ENCODE measurements around the gene PTGR2.
A peak's percentile ranks its signal among the peaks of the same experiment; 100 is the strongest.

Gene PTGR2

GRCh38 chr14:73851567-73852382 is at the start of gene PTGR2:
PTGR2 (plus strand) TSS chr14:73851831; CDS start chr14:73858863, 7,032 bp downstream.
- H3K4me3 Mint-ChIP-seq: peak within 1 kb of the TSS; percentile 90
- peaks cover 20% of the 10 kb centered on the region for H3K4me1 Mint-ChIP-seq
- H3K9me3 Mint-ChIP-seq: no peaks in the 10 kb centered on the region
- H3K27ac Mint-ChIP-seq (ENCODE audit: low read depth): peak within 1 kb of the TSS; percentile 95
- no peaks in the 10 kb centered on the region for H3K27me3 Mint-ChIP-seq
- peaks cover 15% of the 10 kb centered on the region for H3K36me3 Mint-ChIP-seq (ENCODE audit: insufficient read depth)
- DNase-seq (ENCODE audit: low spot score in 2 of 2): peak; percentile 76 to 85
- ATAC-seq (replicated peaks; ENCODE audit: extremely low read depth, poor library complexity, severe bottlenecking): peak; percentile 93

GRCh38 chr14:73802431-73803188 is 49.0 kb upstream of the PTGR2 start:
- no peaks in the 10 kb centered on the region for H3K27me3 Mint-ChIP-seq
- no peaks in the 10 kb centered on the region for H3K9me3 Mint-ChIP-seq
- ATAC-seq (replicated peaks; ENCODE audit: extremely low read depth, poor library complexity, severe bottlenecking): no peak
- no peaks in the 10 kb centered on the region for H3K36me3 Mint-ChIP-seq (ENCODE audit: insufficient read depth)
- H3K27ac Mint-ChIP-seq (ENCODE audit: low read depth): no peak overlapping the region
- no peak overlapping the region for H3K4me3 Mint-ChIP-seq
- H3K4me1 Mint-ChIP-seq: no peaks in the 10 kb centered on the region
- no peak for DNase-seq (ENCODE audit: low spot score in 2 of 2)

- Mint-ChIP-seq H3K4me1 (no peaks in the 10 kb centered on the region), H3K27me3 (no peaks in the 10 kb centered on the region)
- DNase-seq (ENCODE audit: low spot score in 2 of 2): no peak
Measured at GRCh38 chr14:73804636-73805035, 47.0 kb upstream of the PTGR2 start.

GRCh38 chr14:73807457-73807856 is 44.2 kb upstream of the PTGR2 start:
- H3K27ac Mint-ChIP-seq (ENCODE audit: low read depth): no peak overlapping the region
- no peaks in the 10 kb centered on the region for H3K9me3 Mint-ChIP-seq
- H3K27me3 Mint-ChIP-seq: peaks cover 18% of the 10 kb centered on the region
- H3K36me3 Mint-ChIP-seq (ENCODE audit: insufficient read depth): no peaks in the 10 kb centered on the region
- DNase-seq (ENCODE audit: low spot score in 2 of 2) (no peak), ATAC-seq (replicated peaks; ENCODE audit: extremely low read depth, poor library complexity, severe bottlenecking) (no peak)
- no peak overlapping the region for H3K4me3 Mint-ChIP-seq
- peaks cover 4% of the 10 kb centered on the region for H3K4me1 Mint-ChIP-seq

More at GRCh38 chr14:73804636-73805035, 47.0 kb upstream of the PTGR2 start:
- no peak overlapping the region for H3K27ac Mint-ChIP-seq (ENCODE audit: low read depth)
- no peak for ATAC-seq (replicated peaks; ENCODE audit: extremely low read depth, poor library complexity, severe bottlenecking)
- H3K9me3 Mint-ChIP-seq: no peaks in the 10 kb centered on the region
- no peak overlapping the region for H3K4me3 Mint-ChIP-seq
- no peaks in the 10 kb centered on the region for H3K36me3 Mint-ChIP-seq (ENCODE audit: insufficient read depth)

GRCh38 chr14:73809391-73809790 is 42.2 kb upstream of the PTGR2 start:
- Mint-ChIP-seq H3K36me3 (ENCODE audit: insufficient read depth) (no peaks in the 10 kb centered on the region), H3K4me1 (peaks cover 9% of the 10 kb centered on the region), H3K4me3 (no peak overlapping the region), H3K27me3 (peaks cover 18% of the 10 kb centered on the region), H3K9me3 (no peaks in the 10 kb centered on the region), H3K27ac (ENCODE audit: low read depth) (no peak overlapping the region)
- ATAC-seq (replicated peaks; ENCODE audit: extremely low read depth, poor library complexity, severe bottlenecking) (no peak), DNase-seq (ENCODE audit: low spot score in 2 of 2) (no peak)

GRCh38 chr14:73810478-73811163 is 41.0 kb upstream of the PTGR2 start:
- DNase-seq (ENCODE audit: low spot score in 2 of 2) (no peak), ATAC-seq (replicated peaks; ENCODE audit: extremely low read depth, poor library complexity, severe bottlenecking) (no peak)
- peaks cover 9% of the 10 kb centered on the region for H3K4me1 Mint-ChIP-seq
- H3K4me3 Mint-ChIP-seq: no peak overlapping the region
- H3K27me3 Mint-ChIP-seq: peaks cover 18% of the 10 kb centered on the region
- no peak overlapping the region for H3K27ac Mint-ChIP-seq (ENCODE audit: low read depth)
- no peaks in the 10 kb centered on the region for H3K36me3 Mint-ChIP-seq (ENCODE audit: insufficient read depth)
- no peaks in the 10 kb centered on the region for H3K9me3 Mint-ChIP-seq

GRCh38 chr14:73811164-73811503 is 40.5 kb upstream of the PTGR2 start:
- Mint-ChIP-seq H3K27ac (ENCODE audit: low read depth) (no peak overlapping the region), H3K36me3 (ENCODE audit: insufficient read depth) (no peaks in the 10 kb centered on the region), H3K4me1 (peaks cover 9% of the 10 kb centered on the region), H3K4me3 (no peak overlapping the region), H3K9me3 (no peaks in the 10 kb centered on the region), H3K27me3 (peaks cover 18% of the 10 kb centered on the region)
- DNase-seq (ENCODE audit: low spot score in 2 of 2): no peak
- no peak for ATAC-seq (replicated peaks; ENCODE audit: extremely low read depth, poor library complexity, severe bottlenecking)

- no peak overlapping the region for H3K27ac Mint-ChIP-seq (ENCODE audit: low read depth)
- peaks cover 18% of the 10 kb centered on the region for H3K27me3 Mint-ChIP-seq
- no peaks in the 10 kb centered on the region for H3K9me3 Mint-ChIP-seq
- DNase-seq (ENCODE audit: low spot score in 2 of 2): no peak
- H3K4me3 Mint-ChIP-seq: no peak overlapping the region
- peak; percentile 46 for ATAC-seq (replicated peaks; ENCODE audit: extremely low read depth, poor library complexity, severe bottlenecking)
- H3K36me3 Mint-ChIP-seq (ENCODE audit: insufficient read depth): no peaks in the 10 kb centered on the region
- peaks cover 9% of the 10 kb centered on the region for H3K4me1 Mint-ChIP-seq
Measured at GRCh38 chr14:73814153-73814552, 37.5 kb upstream of the PTGR2 start.

GRCh38 chr14:73815849-73816248 is 35.8 kb upstream of the PTGR2 start:
- ATAC-seq (replicated peaks; ENCODE audit: extremely low read depth, poor library complexity, severe bottlenecking) (no peak), DNase-seq (ENCODE audit: low spot score in 2 of 2) (no peak)
- no peaks in the 10 kb centered on the region for H3K36me3 Mint-ChIP-seq (ENCODE audit: insufficient read depth)
- no peak overlapping the region for H3K27ac Mint-ChIP-seq (ENCODE audit: low read depth)
- peaks cover 8% of the 10 kb centered on the region for H3K4me1 Mint-ChIP-seq
- peaks cover 13% of the 10 kb centered on the region for H3K27me3 Mint-ChIP-seq
- no peaks in the 10 kb centered on the region for H3K9me3 Mint-ChIP-seq
- no peak overlapping the region for H3K4me3 Mint-ChIP-seq

- Mint-ChIP-seq H3K36me3 (ENCODE audit: insufficient read depth) (no peaks in the 10 kb centered on the region), H3K4me1 (peaks cover 4% of the 10 kb centered on the region), H3K27me3 (peaks cover 7% of the 10 kb centered on the region), H3K27ac (ENCODE audit: low read depth) (no peak overlapping the region), H3K4me3 (no peak overlapping the region), H3K9me3 (no peaks in the 10 kb centered on the region)
- DNase-seq (ENCODE audit: low spot score in 2 of 2) (no peak), ATAC-seq (replicated peaks; ENCODE audit: extremely low read depth, poor library complexity, severe bottlenecking) (no peak)
Measured at GRCh38 chr14:73816393-73816816, 35.2 kb upstream of the PTGR2 start.

GRCh38 chr14:73817020-73817655 is 34.5 kb upstream of the PTGR2 start:
- Mint-ChIP-seq H3K27me3 (no peaks in the 10 kb centered on the region), H3K4me1 (peaks cover 4% of the 10 kb centered on the region)
- DNase-seq (ENCODE audit: low spot score in 2 of 2): no peak

GRCh38 chr14:73818821-73819220 is 32.8 kb upstream of the PTGR2 start:
- H3K4me1 Mint-ChIP-seq: peaks cover 4% of the 10 kb centered on the region
- no peak overlapping the region for H3K4me3 Mint-ChIP-seq
- no peak overlapping the region for H3K27ac Mint-ChIP-seq (ENCODE audit: low read depth)
- no peaks in the 10 kb centered on the region for H3K36me3 Mint-ChIP-seq (ENCODE audit: insufficient read depth)
- no peak for DNase-seq (ENCODE audit: low spot score in 2 of 2)
- H3K9me3 Mint-ChIP-seq: no peaks in the 10 kb centered on the region
- no peak for ATAC-seq (replicated peaks; ENCODE audit: extremely low read depth, poor library complexity, severe bottlenecking)
- H3K27me3 Mint-ChIP-seq: no peaks in the 10 kb centered on the region

More at GRCh38 chr14:73817020-73817655, 34.5 kb upstream of the PTGR2 start:
- Mint-ChIP-seq H3K4me3 (no peak overlapping the region), H3K27ac (ENCODE audit: low read depth) (no peak overlapping the region), H3K36me3 (ENCODE audit: insufficient read depth) (no peaks in the 10 kb centered on the region), H3K9me3 (no peaks in the 10 kb centered on the region)
- ATAC-seq (replicated peaks; ENCODE audit: extremely low read depth, poor library complexity, severe bottlenecking): no peak
